ENCODE results near the gene GSTK1.
A peak's percentile ranks its signal among the peaks of the same experiment; 100 is the strongest.
"Not testable (repeated sequence)": the region's sequence is repeated elsewhere in the genome, so short reads cannot be mapped to it uniquely, and the experiment has no call there.

Gene GSTK1

DNA sequence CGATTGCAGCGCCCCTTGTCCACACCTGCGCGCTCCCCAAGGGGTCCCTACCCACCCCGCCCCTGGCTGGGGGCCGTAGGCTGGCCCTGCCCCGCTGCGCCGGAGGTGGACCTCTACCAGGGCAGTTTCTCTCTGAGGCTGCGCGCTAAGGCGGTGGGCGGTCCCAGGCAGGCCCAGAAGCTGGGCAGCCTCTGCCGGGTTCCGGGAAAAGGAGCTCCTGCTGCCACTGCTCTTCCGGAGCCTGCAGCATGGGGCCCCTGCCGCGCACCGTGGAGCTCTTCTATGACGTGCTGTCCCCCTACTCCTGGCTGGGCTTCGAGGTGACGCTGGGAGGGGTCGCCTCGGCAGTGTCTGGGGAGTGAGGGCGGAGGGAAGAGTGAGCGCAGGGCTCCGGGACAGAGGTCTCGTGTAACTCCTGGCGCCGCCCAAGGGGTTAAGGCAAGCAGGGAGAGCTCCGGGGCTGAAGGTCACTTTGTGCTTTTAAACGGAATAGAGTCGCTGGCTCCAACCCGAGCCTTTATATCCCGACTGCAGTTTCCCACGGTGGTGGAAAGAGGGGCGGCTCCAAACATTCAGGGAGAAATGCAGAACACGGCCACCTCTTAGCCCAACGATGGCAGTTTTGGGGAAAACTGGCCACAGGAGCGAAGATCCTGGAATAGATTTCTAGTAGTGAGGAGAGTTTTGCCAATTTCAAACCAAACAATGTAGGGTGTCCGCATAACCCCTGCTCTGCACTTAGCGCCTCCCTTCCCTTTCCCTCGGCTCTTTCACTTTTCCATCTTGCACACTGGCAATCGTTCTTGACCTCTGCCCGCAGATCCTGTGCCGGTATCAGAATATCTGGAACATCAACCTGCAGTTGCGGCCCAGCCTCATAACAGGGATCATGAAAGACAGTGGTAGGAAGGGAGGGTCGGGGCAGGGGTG lies at the start of gene GSTK1:
TSS of gene GSTK1 (plus strand) at position 176 of the 930 bp plus-strand sequence. CDS start at position 249, 73 bp downstream.
- TF ChIP-seq EZH2phosphoT487 (IDR thresholded peaks at IDR 0.05; ENCODE audit: borderline replicate concordance): no peak
- TF ChIP-seq, protein P1, sequence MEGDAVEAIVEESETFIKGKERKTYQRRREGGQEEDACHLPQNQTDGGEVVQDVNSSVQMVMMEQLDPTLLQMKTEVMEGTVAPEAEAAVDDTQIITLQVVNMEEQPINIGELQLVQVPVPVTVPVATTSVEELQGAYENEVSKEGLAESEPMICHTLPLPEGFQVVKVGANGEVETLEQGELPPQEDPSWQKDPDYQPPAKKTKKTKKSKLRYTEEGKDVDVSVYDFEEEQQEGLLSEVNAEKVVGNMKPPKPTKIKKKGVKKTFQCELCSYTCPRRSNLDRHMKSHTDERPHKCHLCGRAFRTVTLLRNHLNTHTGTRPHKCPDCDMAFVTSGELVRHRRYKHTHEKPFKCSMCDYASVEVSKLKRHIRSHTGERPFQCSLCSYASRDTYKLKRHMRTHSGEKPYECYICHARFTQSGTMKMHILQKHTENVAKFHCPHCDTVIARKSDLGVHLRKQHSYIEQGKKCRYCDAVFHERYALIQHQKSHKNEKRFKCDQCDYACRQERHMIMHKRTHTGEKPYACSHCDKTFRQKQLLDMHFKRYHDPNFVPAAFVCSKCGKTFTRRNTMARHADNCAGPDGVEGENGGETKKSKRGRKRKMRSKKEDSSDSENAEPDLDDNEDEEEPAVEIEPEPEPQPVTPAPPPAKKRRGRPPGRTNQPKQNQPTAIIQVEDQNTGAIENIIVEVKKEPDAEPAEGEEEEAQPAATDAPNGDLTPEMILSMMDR (conservative IDR thresholded peaks at IDR 0.05; ENCODE audit: low read length): no peak
- Histone ChIP-seq H3K4me1 (ENCODE audit: insufficient read depth, low read length, poor library complexity, severe bottlenecking) (peaks cover 22% of the 10 kb centered on the region), H3K9ac (ENCODE audit: low read depth, low read length, poor library complexity, severe bottlenecking) (peak within 1 kb of the TSS; percentile 82), H3K27me3 (ENCODE audit: insufficient read depth, low read length, poor library complexity, severe bottlenecking) (no peaks in the 10 kb centered on the region), H2AFZ (ENCODE audit: low read length) (peak within 1 kb of the TSS; percentile 93), H3F3A (ENCODE audit: low read depth) (no peaks in the 10 kb centered on the region), H4K20me1 (ENCODE audit: insufficient read depth, low read length, poor library complexity, severe bottlenecking) (no peaks in the 10 kb centered on the region), H3K4me2 (ENCODE audit: low read depth, low read length, poor library complexity, severe bottlenecking) (peak within 1 kb of the TSS; percentile 94), H3K79me2 (ENCODE audit: insufficient read depth, low read length) (peaks cover 15% of the 10 kb centered on the region; the same call in 1 of the 2 replicates), H3K9me3 (ENCODE audit: insufficient read depth, low read depth, low read length) (no peaks in the 10 kb centered on the region), H3K4me3 (ENCODE audit: low read length, poor library complexity, severe bottlenecking) (peak within 1 kb of the TSS; percentile 89), H3K9me2 (replicated peaks; ENCODE audit: low read depth, low read length) (no peaks in the 10 kb centered on the region), H3K36me3 (ENCODE audit: insufficient read depth, low read length) (peaks cover 7% of the 10 kb centered on the region; the same call in 1 of the 2 replicates)

DNA sequence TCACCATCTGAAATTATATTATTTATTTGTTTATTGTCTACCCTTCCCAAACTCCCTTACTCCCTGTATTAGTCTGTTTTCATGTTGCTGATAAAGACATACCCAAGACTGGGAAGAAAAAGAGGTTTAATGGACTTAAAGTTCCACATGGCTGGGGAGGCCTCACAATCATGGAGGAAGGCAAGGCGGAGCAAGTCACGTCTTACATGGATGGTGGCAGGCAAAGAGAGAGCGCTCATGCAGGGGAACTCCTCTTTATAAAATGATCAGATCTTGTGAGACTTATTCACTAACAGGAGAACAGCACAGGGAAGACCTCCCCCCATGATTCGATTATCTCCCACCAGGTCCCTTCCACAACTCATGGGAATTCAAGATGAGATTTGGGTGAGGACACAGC lies 49.8 kb upstream of the GSTK1 start:
- not testable (repeated sequence) for H4K20me1 ChIP-seq (ENCODE audit: insufficient read depth, low read length, poor library complexity, severe bottlenecking); H3F3A ChIP-seq (ENCODE audit: low read depth)

DNA sequence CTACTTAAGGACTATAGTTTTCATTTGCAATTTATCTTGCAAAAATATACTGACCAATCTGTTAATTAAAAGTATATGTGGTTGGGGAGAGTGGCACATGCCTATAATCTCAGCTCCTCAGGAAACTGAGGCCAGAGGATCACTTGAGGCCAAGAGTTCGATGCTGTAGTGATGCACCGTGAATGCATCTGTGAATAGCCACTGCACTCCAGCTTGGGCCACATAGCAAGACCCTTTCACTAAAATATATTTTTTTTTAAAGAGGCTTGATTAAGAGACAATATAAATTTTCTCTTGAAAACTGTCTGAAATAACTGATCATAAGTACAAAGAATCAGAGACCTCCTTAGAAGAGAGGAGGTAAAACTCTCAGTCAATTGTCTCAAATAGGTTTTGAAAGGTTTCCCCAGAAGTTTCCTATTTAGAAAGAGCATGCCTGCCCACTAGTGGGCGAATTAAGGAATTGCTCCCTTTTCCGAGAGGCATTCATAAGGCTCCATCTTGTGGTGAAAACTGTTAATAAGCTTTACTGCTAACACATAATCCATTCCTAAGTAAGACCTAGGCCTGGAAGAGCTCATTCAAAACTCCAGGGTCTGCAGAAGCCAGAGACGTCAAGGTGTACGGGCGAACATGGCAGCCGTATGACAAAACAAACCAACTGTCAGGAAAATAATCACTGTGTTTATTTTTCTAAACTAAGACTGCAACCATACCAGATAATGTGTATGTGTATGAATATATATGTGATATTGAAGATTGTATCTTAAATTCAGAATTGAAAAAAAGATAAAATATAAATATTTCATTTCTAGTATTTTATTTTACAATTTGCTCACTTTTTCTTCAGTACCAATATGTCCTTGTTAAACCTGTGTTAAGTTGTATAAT lies 48.2 kb upstream of the GSTK1 start:
- Histone ChIP-seq H3K9ac (ENCODE audit: low read depth, low read length, poor library complexity, severe bottlenecking) (no peak overlapping the region), H3K27me3 (ENCODE audit: insufficient read depth, low read length, poor library complexity, severe bottlenecking) (no peaks in the 10 kb centered on the region), H2AFZ (ENCODE audit: low read length) (no peak overlapping the region), H3K4me3 (ENCODE audit: low read length, poor library complexity, severe bottlenecking) (no peak overlapping the region), H4K20me1 (ENCODE audit: insufficient read depth, low read length, poor library complexity, severe bottlenecking) (no peaks in the 10 kb centered on the region), H3K9me2 (replicated peaks; ENCODE audit: low read depth, low read length) (no peaks in the 10 kb centered on the region), H3K36me3 (ENCODE audit: insufficient read depth, low read length) (no peaks in the 10 kb centered on the region), H3K4me1 (ENCODE audit: insufficient read depth, low read length, poor library complexity, severe bottlenecking) (peaks cover 5% of the 10 kb centered on the region), H3K4me2 (ENCODE audit: low read depth, low read length, poor library complexity, severe bottlenecking) (no peak overlapping the region), H3F3A (ENCODE audit: low read depth) (no peaks in the 10 kb centered on the region), H3K9me3 (ENCODE audit: insufficient read depth, low read depth, low read length) (peaks cover 7% of the 10 kb centered on the region; the same call in 1 of the 2 replicates), H3K79me2 (ENCODE audit: insufficient read depth, low read length) (no peaks in the 10 kb centered on the region)
- TF ChIP-seq, protein P1 (conservative IDR thresholded peaks at IDR 0.05; ENCODE audit: low read length): peak; percentile 100
- no peak for TF ChIP-seq EZH2phosphoT487 (IDR thresholded peaks at IDR 0.05; ENCODE audit: borderline replicate concordance)

More for the DNA sequence above, 49.8 kb upstream of the GSTK1 start:
- H3K4me2 ChIP-seq (ENCODE audit: low read depth, low read length, poor library complexity, severe bottlenecking); H3K9ac ChIP-seq (ENCODE audit: low read depth, low read length, poor library complexity, severe bottlenecking); H3K36me3 ChIP-seq (ENCODE audit: insufficient read depth, low read length); H3K4me3 ChIP-seq (ENCODE audit: low read length, poor library complexity, severe bottlenecking); H3K9me3 ChIP-seq (ENCODE audit: insufficient read depth, low read depth, low read length); H3K79me2 ChIP-seq (ENCODE audit: insufficient read depth, low read length); H3K4me1 ChIP-seq (ENCODE audit: insufficient read depth, low read length, poor library complexity, severe bottlenecking); H3K27me3 ChIP-seq (ENCODE audit: insufficient read depth, low read length, poor library complexity, severe bottlenecking); H2AFZ ChIP-seq (ENCODE audit: low read length); H3K9me2 ChIP-seq (replicated peaks; ENCODE audit: low read depth, low read length): not testable (repeated sequence)
